K562 (cell line): Measurements from ENCODE around the gene AIFM1. TPM values are rescaled to one million over a fixed set of nuclear protein-coding genes. Genes with fewer than 3 reads are reported as not detected.

Experiments used
- ARID2 ChIP-seq: fragments of 450-650 bp; IDR thresholded peaks from 2 replicates; pipeline ENCODE4 v1.6.1; 2017; ENCODE audit warnings: antibody characterized with exemption, mild to moderate bottlenecking
- CXXC5 ChIP-seq: fragments of 250-450 bp; sonication (Bioruptor Pico); IDR thresholded peaks from 2 replicates; pipeline ENCODE4 v1.8.0; 2022; ENCODE audit warnings: inconsistent platforms, mild to moderate bottlenecking, moderate library complexity
- EP400 ChIP-seq: fragments of 450-650 bp; IDR thresholded peaks from 2 replicates; pipeline ENCODE4 v1.6.1; 2017; ENCODE audit warnings: antibody characterized with exemption, mild to moderate bottlenecking, moderate library complexity
- HDAC2 ChIP-seq: fragments of 450-650 bp; IDR thresholded peaks from 2 replicates; pipeline ENCODE4 v1.6.1; 2016; ENCODE audit warnings: mild to moderate bottlenecking
- MEIS2 ChIP-seq: fragments of 450-650 bp; IDR thresholded peaks from 2 replicates; pipeline ENCODE4 v1.6.1; 2014; ENCODE audit warnings: mild to moderate bottlenecking; ENCODE audit not compliant: partially characterized antibody
- NFRKB ChIP-seq: fragments of 450-650 bp; IDR thresholded peaks from 2 replicates; pipeline ENCODE4 v1.6.1; 2016; ENCODE audit warnings: low read depth
- NR2F6 ChIP-seq: fragments of 450-650 bp; formaldehyde crosslinking; IDR thresholded peaks from 2 replicates; pipeline ENCODE4 v1.4.0; 2020; ENCODE audit warnings: mild to moderate bottlenecking
- POLR2AphosphoS5 ChIP-seq: IDR thresholded peaks from 2 replicates; pipeline ENCODE4 v1.6.1; 2011; ENCODE audit warnings: mild to moderate bottlenecking, low read depth, low read length, moderate library complexity; ENCODE audit not compliant: control insufficient read depth, insufficient read depth
- RFX5 ChIP-seq: IDR thresholded peaks from 2 replicates; pipeline ENCODE4 v1.6.1; 2011; ENCODE audit warnings: low read depth, mild to moderate bottlenecking, improper control_type of control experiment, low read length
- SMARCC2 ChIP-seq: fragments of 450-650 bp; IDR thresholded peaks from 2 replicates; pipeline ENCODE4 v1.6.1; 2017; ENCODE audit warnings: antibody characterized with exemption, moderate library complexity, mild to moderate bottlenecking, low read depth
- ZNF165 ChIP-seq: fragments of 250-450 bp; sonication (Bioruptor Pico); IDR thresholded peaks from 2 replicates; pipeline ENCODE4 v1.4.0; 2020; ENCODE audit warnings: borderline replicate concordance
- ZNF239 ChIP-seq: fragments of 250-450 bp; sonication (Bioruptor Pico); IDR thresholded peaks from 2 replicates; pipeline ENCODE4 v1.4.0; 2020; ENCODE audit warnings: mild to moderate bottlenecking
- polyA plus RNA-seq, 8 experiments: library from polyadenylated mRNA; depleted of rRNA in 4 of 8; stranded (reverse) in 5 of 8; unstranded in 3 of 8; fragments of >200 nt; fragmentation: Nextera tagmentation in 2 of 8; fragmentation: Illumina TruSeq in 1 of 8; extraction: Ambion mirVana in 2 of 8; extraction: Trizol in 1 of 8; gene quantifications; 2 replicates each; pipeline versions ENCODE4 v1.2.1 to v1.2.3, GENCODE V29; 2011 to 2014; ENCODE audit warnings: inconsistent platforms in 1 of 8, missing spikeins in 1 of 8
- total RNA-seq, 7 experiments: library from RNA; depleted of rRNA in 6 of 7; stranded (reverse); fragments of >200 nt in 6 of 7; fragmentation: Illumina TruSeq in 2 of 7; extraction: Trizol in 2 of 7; gene quantifications; 2 replicates each; pipeline versions ENCODE4 v1.2.1 to v1.2.3, GENCODE V29; 2011 to 2021; ENCODE audit warnings: low replicate concordance in 1 of 7
- TF ChIP-seq, protein P1 (sequence below): IDR thresholded peaks from 2 replicates; pipeline ENCODE4 v1.6.1; 2011; ENCODE audit warnings: borderline replicate concordance, low read depth, mild to moderate bottlenecking, moderate library complexity, low read length; ENCODE audit not compliant: insufficient read depth, poor library complexity, severe bottlenecking
- TF ChIP-seq, protein P2 (sequence below), 3 experiments: fragments of 200-800 bp in 1 of 3; sonication (Bioruptor generic) in 1 of 3; sonication (generic) in 1 of 3; formaldehyde crosslinking in 1 of 3; IDR thresholded peaks; 2 replicates each; pipeline versions ENCODE4 v1.6.1 to v1.8.0; 2016 to 2022; ENCODE audit warnings: mild to moderate bottlenecking in 2 of 3, missing compliant biosample characterization in 2 of 3, missing genetic modification characterization in 2 of 3, missing genetic modification reagents in 1 of 3
- TF ChIP-seq, protein P3 (sequence below): fragments of 250-450 bp; sonication (Bioruptor Pico); IDR thresholded peaks from 2 replicates; pipeline ENCODE4 v1.4.0; 2020; ENCODE audit warnings: mild to moderate bottlenecking, moderate library complexity, borderline replicate concordance
- TF ChIP-seq, protein P4 (sequence below): sonication (generic); formaldehyde crosslinking; IDR thresholded peaks from 2 replicates; pipeline ENCODE4 v1.5.0; 2020; ENCODE audit warnings: missing genetic modification reagents
- TF ChIP-seq, protein P5 (sequence below): fragments of 450-650 bp; IDR thresholded peaks from one replicate; pipeline ENCODE4 v1.6.1; 2018; ENCODE audit warnings: mild to moderate bottlenecking, moderate library complexity; ENCODE audit not compliant: partially characterized antibody

AIFM1 gene
- total and polyA plus RNA-seq, 9 of the 15 experiments (the other 6 are each of a cell fraction or from before 2014, with no cell fraction given): 51.0 to 117 (median 91.2) TPM

DNA sequence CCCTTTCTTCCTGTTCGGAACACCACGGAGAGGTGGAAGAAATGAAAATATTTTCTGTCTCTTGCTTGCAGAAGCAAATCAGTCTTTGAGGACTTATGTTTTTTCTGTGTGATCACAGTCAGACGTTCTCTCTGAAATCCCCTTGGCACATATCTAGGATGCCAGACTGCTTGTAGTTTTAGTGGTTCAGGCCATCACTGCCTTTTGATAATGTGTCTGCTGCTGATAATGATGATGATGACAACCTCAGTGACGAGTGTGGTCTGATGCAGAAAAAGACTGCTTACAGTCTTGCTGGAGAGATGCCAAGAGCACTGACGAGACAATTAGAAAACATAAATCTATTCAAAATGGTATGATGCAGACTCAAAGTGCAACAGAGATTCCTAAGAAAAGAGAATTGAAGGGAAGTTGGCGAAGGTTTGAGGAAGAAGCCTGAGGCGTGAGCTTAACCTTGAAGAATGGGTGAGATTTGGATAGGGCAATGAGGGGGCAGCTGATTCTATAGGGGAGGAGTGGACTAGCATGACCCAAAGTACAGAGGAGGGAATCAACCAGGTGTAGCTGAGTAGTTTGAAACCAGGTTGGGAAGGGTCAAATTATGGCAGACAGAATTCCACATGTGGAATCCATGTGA, 14.1 kb upstream of the AIFM1 start (continued):
- TF ChIP-seq, protein P1, sequence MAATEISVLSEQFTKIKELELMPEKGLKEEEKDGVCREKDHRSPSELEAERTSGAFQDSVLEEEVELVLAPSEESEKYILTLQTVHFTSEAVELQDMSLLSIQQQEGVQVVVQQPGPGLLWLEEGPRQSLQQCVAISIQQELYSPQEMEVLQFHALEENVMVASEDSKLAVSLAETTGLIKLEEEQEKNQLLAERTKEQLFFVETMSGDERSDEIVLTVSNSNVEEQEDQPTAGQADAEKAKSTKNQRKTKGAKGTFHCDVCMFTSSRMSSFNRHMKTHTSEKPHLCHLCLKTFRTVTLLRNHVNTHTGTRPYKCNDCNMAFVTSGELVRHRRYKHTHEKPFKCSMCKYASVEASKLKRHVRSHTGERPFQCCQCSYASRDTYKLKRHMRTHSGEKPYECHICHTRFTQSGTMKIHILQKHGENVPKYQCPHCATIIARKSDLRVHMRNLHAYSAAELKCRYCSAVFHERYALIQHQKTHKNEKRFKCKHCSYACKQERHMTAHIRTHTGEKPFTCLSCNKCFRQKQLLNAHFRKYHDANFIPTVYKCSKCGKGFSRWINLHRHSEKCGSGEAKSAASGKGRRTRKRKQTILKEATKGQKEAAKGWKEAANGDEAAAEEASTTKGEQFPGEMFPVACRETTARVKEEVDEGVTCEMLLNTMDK: no peak
- TF ChIP-seq EP400 (peak; percentile 46), ZNF165 (no peak), MEIS2 (peak; percentile 99), NR2F6 (no peak), HDAC2 (peak; percentile 100), RFX5 (no peak), NFRKB (no peak), CXXC5 (CRISPR knock-in tag) (peak; percentile 58), POLR2AphosphoS5 (peak; percentile 97), SMARCC2 (peak; percentile 97), ARID2 (no peak), ZNF239 (CRISPR knock-in tag) (no peak)
- TF ChIP-seq, protein P2, sequence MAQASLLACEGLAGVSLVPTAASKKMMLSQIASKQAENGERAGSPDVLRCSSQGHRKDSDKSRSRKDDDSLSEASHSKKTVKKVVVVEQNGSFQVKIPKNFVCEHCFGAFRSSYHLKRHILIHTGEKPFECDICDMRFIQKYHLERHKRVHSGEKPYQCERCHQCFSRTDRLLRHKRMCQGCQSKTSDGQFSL (CRISPR knock-in tag; IDR thresholded peaks at IDR 0.05): no peak
- TF ChIP-seq, protein P2 (tag; IDR thresholded peaks at IDR 0.05): no peak
- TF ChIP-seq, protein P3, sequence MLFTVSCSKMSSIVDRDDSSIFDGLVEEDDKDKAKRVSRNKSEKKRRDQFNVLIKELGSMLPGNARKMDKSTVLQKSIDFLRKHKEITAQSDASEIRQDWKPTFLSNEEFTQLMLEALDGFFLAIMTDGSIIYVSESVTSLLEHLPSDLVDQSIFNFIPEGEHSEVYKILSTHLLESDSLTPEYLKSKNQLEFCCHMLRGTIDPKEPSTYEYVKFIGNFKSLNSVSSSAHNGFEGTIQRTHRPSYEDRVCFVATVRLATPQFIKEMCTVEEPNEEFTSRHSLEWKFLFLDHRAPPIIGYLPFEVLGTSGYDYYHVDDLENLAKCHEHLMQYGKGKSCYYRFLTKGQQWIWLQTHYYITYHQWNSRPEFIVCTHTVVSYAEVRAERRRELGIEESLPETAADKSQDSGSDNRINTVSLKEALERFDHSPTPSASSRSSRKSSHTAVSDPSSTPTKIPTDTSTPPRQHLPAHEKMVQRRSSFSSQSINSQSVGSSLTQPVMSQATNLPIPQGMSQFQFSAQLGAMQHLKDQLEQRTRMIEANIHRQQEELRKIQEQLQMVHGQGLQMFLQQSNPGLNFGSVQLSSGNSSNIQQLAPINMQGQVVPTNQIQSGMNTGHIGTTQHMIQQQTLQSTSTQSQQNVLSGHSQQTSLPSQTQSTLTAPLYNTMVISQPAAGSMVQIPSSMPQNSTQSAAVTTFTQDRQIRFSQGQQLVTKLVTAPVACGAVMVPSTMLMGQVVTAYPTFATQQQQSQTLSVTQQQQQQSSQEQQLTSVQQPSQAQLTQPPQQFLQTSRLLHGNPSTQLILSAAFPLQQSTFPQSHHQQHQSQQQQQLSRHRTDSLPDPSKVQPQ (CRISPR knock-in tag): no peak
- TF ChIP-seq, protein P4, sequence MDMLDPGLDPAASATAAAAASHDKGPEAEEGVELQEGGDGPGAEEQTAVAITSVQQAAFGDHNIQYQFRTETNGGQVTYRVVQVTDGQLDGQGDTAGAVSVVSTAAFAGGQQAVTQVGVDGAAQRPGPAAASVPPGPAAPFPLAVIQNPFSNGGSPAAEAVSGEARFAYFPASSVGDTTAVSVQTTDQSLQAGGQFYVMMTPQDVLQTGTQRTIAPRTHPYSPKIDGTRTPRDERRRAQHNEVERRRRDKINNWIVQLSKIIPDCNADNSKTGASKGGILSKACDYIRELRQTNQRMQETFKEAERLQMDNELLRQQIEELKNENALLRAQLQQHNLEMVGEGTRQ (CRISPR knock-in tag): no peak
- TF ChIP-seq, protein P5, sequence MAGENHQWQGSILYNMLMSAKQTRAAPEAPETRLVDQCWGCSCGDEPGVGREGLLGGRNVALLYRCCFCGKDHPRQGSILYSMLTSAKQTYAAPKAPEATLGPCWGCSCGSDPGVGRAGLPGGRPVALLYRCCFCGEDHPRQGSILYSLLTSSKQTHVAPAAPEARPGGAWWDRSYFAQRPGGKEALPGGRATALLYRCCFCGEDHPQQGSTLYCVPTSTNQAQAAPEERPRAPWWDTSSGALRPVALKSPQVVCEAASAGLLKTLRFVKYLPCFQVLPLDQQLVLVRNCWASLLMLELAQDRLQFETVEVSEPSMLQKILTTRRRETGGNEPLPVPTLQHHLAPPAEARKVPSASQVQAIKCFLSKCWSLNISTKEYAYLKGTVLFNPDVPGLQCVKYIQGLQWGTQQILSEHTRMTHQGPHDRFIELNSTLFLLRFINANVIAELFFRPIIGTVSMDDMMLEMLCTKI: no peak
